HAP-1 (cell line): ENCODE results near the gene FXYD5.
"Not testable (repeated sequence)": the region's sequence is repeated elsewhere in the genome, so short reads cannot be mapped to it uniquely, and the experiment has no call there.

Experiments
- DNase-seq, 2 experiments: peaks; one replicate each; pipeline ENCODE4 v3.0.0-alpha.2; 2016 to 2020; ENCODE audit warnings: low spot score in 2 of 2
- H3K27me3 ChIP-seq: fragments of 250-450 bp; sonication (Bioruptor Pico); 2 replicates; pipeline ENCODE4 v1.5.1; 2020; ENCODE audit warnings: low read depth, mild to moderate bottlenecking, moderate library complexity
- H3K36me3 ChIP-seq: fragments of 250-450 bp; sonication (Bioruptor Pico); replicated peaks from 2 replicates; pipeline ENCODE4 v1.5.1; 2020; ENCODE audit warnings: mild to moderate bottlenecking
- H3K4me1 ChIP-seq: fragments of 250-450 bp; sonication (Bioruptor Pico); 2 replicates; pipeline ENCODE4 v1.5.1; 2020; ENCODE audit warnings: mild to moderate bottlenecking
- H3K4me3 ChIP-seq: fragments of 250-450 bp; sonication (Bioruptor Pico); 2 replicates; pipeline ENCODE4 v1.5.1; 2020; ENCODE audit warnings: mild to moderate bottlenecking, moderate library complexity
- H3K9me3 ChIP-seq: fragments of 250-450 bp; sonication (Bioruptor Pico); 2 replicates; pipeline ENCODE4 v1.5.1; 2020; ENCODE audit warnings: mild to moderate bottlenecking, moderate library complexity
- in situ Hi-C: fragments of 300-500 bp; cut with MboI; formaldehyde crosslinking; loops from 3 replicates; pipeline ENCODE4 v1.14.3; 2020; ENCODE audit warnings: low sequenced_read_pairs, inconsistent platforms, mixed read lengths

The FXYD5 gene

DNA sequence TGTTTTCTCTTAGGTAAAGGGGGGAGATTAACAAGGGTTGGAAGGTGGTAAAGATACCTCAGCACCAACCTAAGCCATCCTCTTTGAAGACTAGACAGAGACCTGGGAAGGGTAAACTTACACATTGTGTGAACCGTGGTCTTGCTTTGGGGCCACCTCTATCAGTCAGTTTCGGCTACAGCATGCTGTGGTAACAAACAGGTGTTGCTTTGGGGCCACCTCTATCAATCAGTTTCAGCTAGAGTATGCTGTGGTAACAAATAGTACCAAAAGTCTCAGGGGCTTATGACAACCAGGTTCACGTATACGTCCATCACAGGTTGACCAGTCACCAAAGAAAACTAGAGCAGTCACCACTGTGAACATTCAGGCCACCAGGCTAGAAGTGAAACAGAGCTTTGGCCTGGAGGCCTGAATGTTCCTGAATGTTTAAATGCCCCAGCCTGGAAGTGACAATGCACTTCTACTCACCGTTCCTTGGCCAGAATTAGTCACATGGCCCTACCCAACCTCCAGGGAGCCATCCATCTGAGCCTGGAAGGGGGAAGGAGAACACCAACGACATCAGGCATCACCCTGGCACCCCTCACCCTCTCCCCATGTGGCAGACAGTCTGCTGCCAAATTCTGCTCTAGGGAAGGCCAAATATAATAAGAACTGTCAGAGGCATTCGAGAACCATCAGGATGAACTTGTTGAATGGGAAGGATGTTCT lies 7.6 kb upstream of the FXYD5 start:
- H3K27me3 ChIP-seq, result peaks cover 6% of the 10 kb centered on the region
- peaks cover 5% of the 10 kb centered on the region; the same call in 1 of the 2 replicates for H3K9me3 ChIP-seq
- in situ Hi-C loops, result no loop called here
- no peak for DNase-seq
- H3K36me3 ChIP-seq, result no peaks in the 10 kb centered on the region
- H3K4me1 ChIP-seq, result peaks cover 6% of the 10 kb centered on the region
- H3K4me3 ChIP-seq, result no peak overlapping the region

- no peak for DNase-seq
- peaks cover 15% of the 10 kb centered on the region for H3K4me1 ChIP-seq
- H3K36me3 ChIP-seq, result no peaks in the 10 kb centered on the region
- no peak overlapping the region for H3K4me3 ChIP-seq
- in situ Hi-C loops, result no loop called here
- H3K27me3 ChIP-seq, result no peaks in the 10 kb centered on the region
- H3K9me3 ChIP-seq, result peaks cover 5% of the 10 kb centered on the region; the same call in 1 of the 2 replicates
Measured at GRCh38 chr19:35149463-35149862, 5.1 kb upstream of the FXYD5 start.

- Histone ChIP-seq H3K4me1 (peaks cover 15% of the 10 kb centered on the region), H3K9me3 (peaks cover under 1% of the 10 kb centered on the region; the same call in 1 of the 2 replicates), H3K4me3 (no peak overlapping the region), H3K27me3 (no peaks in the 10 kb centered on the region), H3K36me3 (no peaks in the 10 kb centered on the region)
- in situ Hi-C loops, result no loop called here
- DNase-seq, result no peak
Measured at GRCh38 chr19:35150445-35150844, 4.1 kb upstream of the FXYD5 start.

GRCh38 chr19:35151273-35152065 lies 3.1 kb upstream of the FXYD5 start:
- Histone ChIP-seq H3K9me3 (no peaks in the 10 kb centered on the region), H3K36me3 (no peaks in the 10 kb centered on the region; the same call in 1 of the 2 replicates), H3K4me1 (peaks cover 18% of the 10 kb centered on the region), H3K4me3 (no peak overlapping the region), H3K27me3 (no peaks in the 10 kb centered on the region)
- DNase-seq, result no peak
- in situ Hi-C loops, result no loop called here

- DNase-seq, H3K4me3 ChIP-seq, H3K27me3 ChIP-seq, H3K9me3 ChIP-seq, in situ Hi-C loops: not testable (repeated sequence)
- peaks cover 13% of the 10 kb centered on the region for H3K36me3 ChIP-seq
- peaks cover 18% of the 10 kb centered on the region for H3K4me1 ChIP-seq
Measured at GRCh38 chr19:35153129-35153522, 1.4 kb upstream of the FXYD5 start.

DNA sequence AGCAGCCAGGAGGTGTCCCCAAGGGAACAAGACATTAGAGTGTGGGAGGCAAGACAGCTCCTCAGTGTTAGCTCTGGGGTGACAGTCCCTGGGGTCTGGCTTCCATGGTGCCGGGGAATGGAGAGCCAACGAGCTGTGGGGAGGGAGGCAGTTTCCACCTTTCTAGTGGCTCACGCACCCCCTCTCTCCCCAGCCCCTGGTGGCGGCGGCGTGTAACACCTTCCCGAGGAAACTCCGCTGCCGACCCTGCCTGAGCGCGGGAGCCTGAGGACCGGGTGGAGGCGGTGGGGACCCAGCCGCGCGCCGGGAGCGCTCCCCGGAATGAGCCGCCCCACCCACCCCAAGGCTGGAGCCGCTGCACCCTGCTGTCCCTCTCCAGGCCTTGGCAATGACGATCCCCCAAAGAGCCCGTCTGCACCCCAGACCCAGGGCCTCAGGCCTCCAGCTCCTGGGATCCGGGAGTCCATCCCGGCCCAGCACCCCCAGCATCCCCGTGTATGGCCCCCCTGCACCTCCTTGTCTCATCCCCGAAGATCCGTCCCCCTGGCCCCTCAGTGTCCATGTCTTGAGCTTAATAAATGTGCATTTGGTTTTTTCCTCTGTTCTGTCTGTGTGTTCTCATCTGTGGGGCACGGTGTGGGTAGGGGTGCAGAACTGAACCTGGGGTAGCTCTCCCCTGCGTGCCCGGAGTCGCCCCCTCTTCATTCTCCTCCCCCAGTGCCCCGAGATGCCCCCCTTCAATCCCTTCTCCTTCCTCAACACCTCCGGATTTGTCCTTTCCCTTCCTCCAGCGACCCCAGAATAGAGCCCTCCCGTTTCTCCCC lies 622 bp upstream of the FXYD5 start:
- H3K4me3 ChIP-seq, result peak overlapping the region; percentile 81
- peaks cover 20% of the 10 kb centered on the region for H3K36me3 ChIP-seq
- DNase-seq, result peak; percentile 59 to 85
- H3K27me3 ChIP-seq, result no peaks in the 10 kb centered on the region
- in situ Hi-C loops, result no loop called here
- no peaks in the 10 kb centered on the region for H3K9me3 ChIP-seq
- peaks cover 18% of the 10 kb centered on the region for H3K4me1 ChIP-seq

- Histone ChIP-seq H3K27me3 (no peaks in the 10 kb centered on the region), H3K4me1 (peaks cover 18% of the 10 kb centered on the region), H3K36me3 (peaks cover 34% of the 10 kb centered on the region), H3K9me3 (no peaks in the 10 kb centered on the region), H3K4me3 (peak overlapping the region; percentile 81)
- in situ Hi-C loops, result no loop called here
- DNase-seq, result no peak
Measured at GRCh38 chr19:35155441-35155840, 906 bp downstream of the FXYD5 start.

DNA sequence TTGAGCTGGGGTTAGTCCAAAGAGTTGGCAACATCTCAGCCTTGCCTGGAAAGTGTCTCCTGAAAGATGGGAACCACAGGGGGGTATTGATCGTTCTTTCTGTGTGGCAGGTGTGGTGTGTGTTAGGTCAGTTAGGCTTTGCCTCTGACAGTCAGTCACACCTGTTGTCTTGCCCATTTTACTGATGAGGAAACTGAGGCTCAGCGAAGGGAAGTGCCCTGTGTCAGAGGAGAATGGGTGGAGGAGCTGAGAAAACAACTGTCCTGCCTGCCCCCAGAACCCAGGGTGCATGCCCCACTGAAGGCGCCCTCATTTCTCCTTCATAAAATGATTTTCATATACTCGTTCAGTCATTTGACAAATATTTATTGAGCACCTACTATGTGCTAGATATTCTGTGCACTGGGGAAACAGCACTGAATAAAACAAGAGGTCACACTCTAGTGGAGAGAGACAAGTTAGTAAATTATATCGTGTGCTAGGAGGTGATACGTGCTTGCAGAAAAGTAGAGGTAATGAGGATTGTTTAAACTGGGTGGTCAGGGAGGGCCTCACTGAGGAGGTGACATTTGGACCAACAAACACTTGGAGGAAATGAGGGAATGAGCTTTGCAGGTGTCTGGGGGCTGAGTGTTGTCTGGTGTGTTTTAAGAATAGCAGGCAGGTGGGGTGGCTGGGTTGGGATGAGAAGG lies 1.6 kb downstream of the FXYD5 start:
- DNase-seq, result no peak
- Histone ChIP-seq H3K4me3 (peak overlapping the region; percentile 81), H3K36me3 (peaks cover 39% of the 10 kb centered on the region), H3K27me3 (no peaks in the 10 kb centered on the region), H3K9me3 (no peaks in the 10 kb centered on the region), H3K4me1 (peaks cover 18% of the 10 kb centered on the region)
- in situ Hi-C loops, result no loop called here

- DNase-seq, result no peak
- Histone ChIP-seq H3K4me3 (no peak overlapping the region), H3K9me3 (no peaks in the 10 kb centered on the region), H3K36me3 (peaks cover 44% of the 10 kb centered on the region), H3K4me1 (peaks cover 18% of the 10 kb centered on the region), H3K27me3 (no peaks in the 10 kb centered on the region)
- in situ Hi-C loops, result no loop called here
Measured at GRCh38 chr19:35156673-35157014, 2.1 kb downstream of the FXYD5 start.

DNA sequence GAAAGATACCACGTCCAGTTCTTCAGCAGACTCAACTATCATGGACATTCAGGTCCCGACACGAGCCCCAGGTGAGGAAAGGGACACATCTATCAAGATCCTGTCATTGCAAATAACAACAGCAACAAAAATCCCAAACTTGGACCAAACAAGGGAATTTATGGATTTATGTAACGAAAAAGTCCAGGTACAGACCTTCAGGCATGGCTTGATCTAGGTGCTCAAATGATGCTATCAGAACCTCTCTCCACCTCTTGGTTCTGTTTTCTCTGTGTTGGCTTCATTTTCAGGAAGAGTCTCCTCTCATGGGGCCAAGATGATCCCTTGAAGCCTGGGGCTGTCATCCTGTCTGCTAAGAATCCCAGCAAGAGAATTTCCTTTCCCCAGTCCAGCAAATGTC lies 2.9 kb downstream of the FXYD5 start:
- in situ Hi-C loops, result no loop called here
- H3K27me3 ChIP-seq, result no peaks in the 10 kb centered on the region
- peaks cover 18% of the 10 kb centered on the region for H3K4me1 ChIP-seq
- H3K36me3 ChIP-seq, result peaks cover 52% of the 10 kb centered on the region
- no peak overlapping the region for H3K4me3 ChIP-seq
- no peak for DNase-seq
- H3K9me3 ChIP-seq, result no peaks in the 10 kb centered on the region

GRCh38 chr19:35159606-35160005 lies 5.1 kb downstream of the FXYD5 start:
- H3K9me3 ChIP-seq, result no peaks in the 10 kb centered on the region
- no peak for DNase-seq
- H3K4me3 ChIP-seq, result no peak overlapping the region
- in situ Hi-C loops, result loop anchor here (5.0 kb wide), 1 partner anchor 88 kb away; the partner anchor contains the start of gene LSR
- peaks cover 71% of the 10 kb centered on the region for H3K36me3 ChIP-seq
- H3K27me3 ChIP-seq, result no peaks in the 10 kb centered on the region
- 0 out of 2 replicates have a peak, but pooled peaks cover 3% of the 10 kb centered on the region for H3K4me1 ChIP-seq

DNA sequence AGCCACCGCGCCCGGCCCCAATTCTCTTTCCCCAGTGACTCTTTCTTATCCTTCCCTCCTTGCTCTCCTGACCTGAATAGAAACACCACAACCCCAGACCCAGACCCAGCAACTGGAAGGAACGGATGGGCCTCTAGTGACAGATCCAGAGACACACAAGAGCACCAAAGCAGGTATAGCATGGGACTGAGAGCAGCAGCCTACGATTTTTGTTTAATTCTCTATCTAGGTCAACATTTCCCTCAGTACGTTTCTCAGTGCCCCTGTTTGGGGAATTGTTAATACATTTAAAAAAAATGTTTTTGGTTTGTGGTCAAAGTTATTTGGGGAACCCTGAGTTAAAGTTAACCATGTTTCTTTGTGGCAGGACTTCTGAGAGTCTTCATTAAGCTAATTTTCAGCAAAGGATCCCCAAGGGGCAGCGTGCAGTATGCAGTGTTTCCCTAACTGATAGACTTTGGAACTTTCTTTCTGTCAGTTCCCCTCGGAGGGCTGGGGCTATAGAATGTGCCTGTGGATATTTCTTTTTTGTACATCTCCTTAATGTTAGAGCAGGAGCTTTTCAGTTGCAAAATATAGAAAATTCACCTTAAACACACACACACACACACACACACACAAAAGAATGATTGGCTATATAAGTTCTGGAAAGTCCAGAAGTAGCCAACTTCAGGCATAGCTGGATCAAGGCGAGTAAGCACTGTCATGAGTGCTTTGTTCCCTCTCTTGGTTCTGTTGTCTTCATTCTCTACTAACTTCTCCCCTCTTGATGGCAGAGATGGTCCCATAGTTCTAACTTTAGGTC lies 6.3 kb downstream of the FXYD5 start:
- no peaks in the 10 kb centered on the region for H3K27me3 ChIP-seq
- H3K4me3 ChIP-seq, result no peak overlapping the region
- in situ Hi-C loops, result loop anchor here (5.0 kb wide), 1 partner anchor 86 kb away; the partner anchor contains the start of gene LSR
- H3K9me3 ChIP-seq, result no peaks in the 10 kb centered on the region
- 0 out of 2 replicates have a peak, but pooled peaks cover 3% of the 10 kb centered on the region for H3K4me1 ChIP-seq
- DNase-seq, result no peak
- H3K36me3 ChIP-seq, result peaks cover 77% of the 10 kb centered on the region
